Measurements from ENCODE around the gene SLC28A3. TPM values are rescaled to one million over a fixed set of nuclear protein-coding genes. Genes with fewer than 3 reads are reported as not detected.
A peak's percentile ranks its signal among the peaks of the same experiment; 100 is the strongest.

The SLC28A3 gene
- total RNA-seq, 1 experiment from 2014 or later: not detected

DNA sequence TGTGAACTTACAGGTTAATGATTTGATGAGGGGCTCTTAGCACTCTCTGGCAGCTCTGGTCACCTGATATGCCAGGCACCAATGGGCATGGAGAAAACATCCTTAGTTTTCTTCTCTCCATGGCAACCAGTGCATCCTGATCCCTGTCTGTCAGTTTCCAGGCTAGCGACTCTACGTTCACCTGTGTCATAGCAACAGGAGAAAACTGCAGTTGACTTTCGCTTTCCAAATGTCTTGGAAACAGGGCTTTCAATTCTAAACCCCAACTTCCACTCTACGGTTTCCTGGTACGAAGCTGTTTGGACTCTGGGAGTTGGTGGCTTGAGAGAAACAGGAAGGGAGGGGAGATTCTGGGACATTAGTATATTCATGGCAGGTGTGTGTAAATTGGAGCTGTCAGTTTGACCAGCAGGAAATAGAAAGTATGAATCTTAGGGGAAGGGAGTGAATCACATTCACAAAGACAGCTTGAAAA is 74.4 kb downstream of the SLC28A3 start:
- DNase-seq: peak; percentile 69
- no peaks in the 10 kb centered on the region for H3K27me3 ChIP-seq (ENCODE audit: control insufficient read depth, insufficient read depth, low read length)
- no peaks in the 10 kb centered on the region for H3K36me3 ChIP-seq (replicated peaks; ENCODE audit: control insufficient read depth, insufficient read depth, low read length)
- H3K4me3 ChIP-seq (ENCODE audit: insufficient read depth, low read depth, low read length): no peak overlapping the region

DNA sequence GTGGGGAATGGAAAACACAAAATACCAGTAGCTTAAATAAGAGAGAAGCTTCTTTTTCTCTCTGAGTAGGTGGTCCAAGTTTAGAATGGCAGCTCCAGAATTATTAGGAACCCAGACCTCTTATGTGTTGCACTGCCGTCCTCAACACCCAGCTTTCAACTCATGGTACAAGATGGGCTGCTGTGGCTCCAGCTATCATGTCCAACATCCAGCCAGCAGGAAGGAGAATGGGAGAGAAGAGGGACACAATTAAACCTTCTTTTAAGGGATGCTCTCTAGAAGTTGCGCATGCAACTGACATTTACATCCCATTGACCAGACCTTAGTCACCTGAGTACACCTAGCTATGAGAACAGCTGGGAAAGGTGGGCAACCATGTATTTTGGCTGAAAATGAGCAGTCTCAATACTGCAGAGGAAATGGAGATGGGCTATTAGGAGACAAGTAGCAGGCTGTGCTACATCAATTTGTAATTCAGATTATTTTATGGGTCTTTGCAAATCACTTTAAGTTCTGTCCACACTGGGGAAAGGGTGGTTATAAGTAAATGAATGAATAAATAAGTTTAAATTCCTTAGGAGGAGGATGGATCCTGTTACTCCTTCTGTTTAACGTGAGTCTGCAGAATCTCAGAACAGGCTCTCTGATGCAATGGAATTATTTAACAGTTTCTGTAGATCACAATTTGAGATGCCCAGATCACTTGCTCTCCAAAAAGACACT is 76.1 kb downstream of the SLC28A3 start:
- no peaks in the 10 kb centered on the region for H3K27me3 ChIP-seq (ENCODE audit: control insufficient read depth, insufficient read depth, low read length)
- H3K36me3 ChIP-seq (replicated peaks; ENCODE audit: control insufficient read depth, insufficient read depth, low read length): no peaks in the 10 kb centered on the region
- DNase-seq: no peak
- no peak overlapping the region for H3K4me3 ChIP-seq (ENCODE audit: insufficient read depth, low read depth, low read length)

DNA sequence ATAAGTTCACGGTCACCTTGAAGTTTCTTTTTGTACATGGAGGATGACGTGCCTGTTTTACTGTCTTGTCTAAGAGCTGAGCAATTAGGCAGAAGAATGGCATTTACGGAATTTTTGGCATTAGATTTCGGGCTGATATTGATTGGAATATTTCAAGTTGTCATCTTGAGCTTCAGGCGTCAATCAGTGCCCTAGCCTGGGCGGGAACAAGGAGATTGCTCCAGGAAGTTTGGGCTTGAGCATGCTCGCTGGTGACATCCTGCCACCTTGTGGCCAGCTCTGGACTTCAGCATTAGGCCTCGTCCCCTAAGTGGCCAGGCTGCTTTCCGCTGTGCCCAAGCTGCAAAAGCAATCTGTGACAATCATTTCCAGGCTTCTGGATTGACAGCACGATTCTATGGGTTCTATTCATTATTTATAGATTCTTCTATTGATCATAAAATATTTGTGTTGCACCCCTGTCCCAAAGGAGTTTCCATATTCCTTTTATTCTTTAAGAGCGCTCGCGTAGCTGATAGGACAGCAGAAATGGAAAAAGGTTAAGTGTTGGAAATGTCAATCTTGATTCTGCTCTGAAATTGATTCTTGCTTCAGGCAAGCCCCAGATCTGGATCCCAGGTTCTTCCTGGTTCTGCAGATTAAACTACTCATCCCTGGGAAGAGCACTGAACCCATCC is 79.3 kb downstream of the SLC28A3 start:
- Histone ChIP-seq H3K36me3 (replicated peaks; ENCODE audit: control insufficient read depth, insufficient read depth, low read length) (no peaks in the 10 kb centered on the region), H3K27me3 (ENCODE audit: control insufficient read depth, insufficient read depth, low read length) (no peaks in the 10 kb centered on the region), H3K4me3 (ENCODE audit: insufficient read depth, low read depth, low read length) (no peak overlapping the region)
- DNase-seq: peak; percentile 67

DNA sequence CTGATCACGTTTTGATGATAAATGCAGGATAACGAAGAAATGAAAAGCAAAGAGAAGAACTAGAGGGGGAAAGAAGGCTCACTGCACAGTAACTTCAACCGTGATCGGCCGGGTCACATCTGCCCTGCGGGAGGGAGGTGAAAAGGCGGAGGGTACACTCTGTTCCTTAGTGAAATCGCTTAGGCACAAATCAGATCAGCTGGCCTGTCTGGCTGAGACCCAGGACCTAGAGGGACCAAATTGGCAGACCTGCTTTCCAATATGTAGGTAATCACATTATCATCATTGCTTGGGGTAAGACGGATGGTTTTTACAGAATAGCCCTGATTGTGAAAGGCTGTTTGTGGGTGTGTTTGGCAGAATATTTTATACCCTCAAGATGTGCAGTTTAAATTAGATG is 82.2 kb downstream of the SLC28A3 start:
- Histone ChIP-seq H3K4me3 (ENCODE audit: insufficient read depth, low read depth, low read length) (no peak overlapping the region), H3K36me3 (replicated peaks; ENCODE audit: control insufficient read depth, insufficient read depth, low read length) (no peaks in the 10 kb centered on the region), H3K27me3 (ENCODE audit: control insufficient read depth, insufficient read depth, low read length) (no peaks in the 10 kb centered on the region)
- no peak for DNase-seq

DNA sequence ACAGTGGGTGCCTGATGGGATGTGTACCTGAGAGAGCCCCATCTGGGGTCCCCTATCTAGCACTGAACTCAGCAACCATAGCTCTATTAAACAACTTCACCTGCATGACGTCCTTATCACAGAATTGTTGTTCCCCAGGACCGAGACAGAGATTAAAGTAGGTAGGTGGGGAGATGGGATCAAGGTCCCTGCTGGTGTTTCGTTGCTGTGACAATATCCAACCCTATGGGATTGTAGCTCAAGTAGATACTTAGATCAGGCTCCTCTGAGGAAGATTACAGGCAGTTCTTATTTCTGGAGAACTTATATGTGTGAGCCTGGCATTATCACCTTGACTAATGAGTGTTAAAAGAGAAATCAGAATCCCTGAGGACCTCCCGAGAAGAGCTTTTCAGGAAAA is 84.9 kb downstream of the SLC28A3 start:
- H3K36me3 ChIP-seq (replicated peaks; ENCODE audit: control insufficient read depth, insufficient read depth, low read length): no peaks in the 10 kb centered on the region
- no peak for DNase-seq
- no peaks in the 10 kb centered on the region for H3K27me3 ChIP-seq (ENCODE audit: control insufficient read depth, insufficient read depth, low read length)
- H3K4me3 ChIP-seq (ENCODE audit: insufficient read depth, low read depth, low read length): no peak overlapping the region

DNA sequence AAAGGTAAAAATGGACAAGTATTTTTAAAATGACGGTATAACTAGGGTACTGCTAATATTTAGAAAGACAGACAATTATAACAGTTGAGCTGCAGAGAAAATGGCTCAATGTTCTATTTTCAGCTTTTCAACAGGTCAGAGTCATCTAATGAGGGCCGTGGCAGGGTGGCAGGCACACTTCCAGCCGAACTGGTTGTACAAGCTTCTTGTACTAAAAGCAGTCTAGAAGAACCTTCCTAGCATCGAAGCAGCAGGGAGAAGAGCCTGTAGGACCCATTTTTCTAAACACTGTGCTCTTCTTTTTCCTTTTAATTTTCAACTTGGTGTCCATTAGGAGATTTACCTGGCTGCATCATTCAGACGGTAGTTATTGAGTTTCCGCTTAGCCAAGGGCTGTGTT is 85.6 kb downstream of the SLC28A3 start:
- no peak for DNase-seq
- no peaks in the 10 kb centered on the region for H3K27me3 ChIP-seq (ENCODE audit: control insufficient read depth, insufficient read depth, low read length)
- no peak overlapping the region for H3K4me3 ChIP-seq (ENCODE audit: insufficient read depth, low read depth, low read length)
- H3K36me3 ChIP-seq (replicated peaks; ENCODE audit: control insufficient read depth, insufficient read depth, low read length): no peaks in the 10 kb centered on the region

DNA sequence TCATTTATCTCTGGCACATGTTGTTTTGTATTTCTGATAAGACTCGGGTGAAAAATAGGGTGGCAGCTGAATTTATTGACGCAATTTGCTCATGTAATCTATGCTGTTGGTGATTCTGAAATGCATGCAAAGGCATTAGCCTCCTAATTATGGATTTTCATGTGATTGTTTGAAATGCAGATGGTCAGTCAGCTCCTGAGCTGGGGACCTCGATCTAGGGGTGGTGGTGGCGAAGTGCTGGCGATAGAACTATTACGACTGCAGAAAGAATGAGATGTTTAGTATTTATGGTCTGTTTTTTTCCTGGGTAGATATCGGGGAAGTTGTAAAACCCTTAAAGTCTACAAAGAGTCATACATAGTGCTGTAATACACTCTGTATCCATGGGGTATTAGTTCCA is 88.6 kb downstream of the SLC28A3 start:
- DNase-seq: no peak
- no peaks in the 10 kb centered on the region for H3K36me3 ChIP-seq (replicated peaks; ENCODE audit: control insufficient read depth, insufficient read depth, low read length)
- no peak overlapping the region for H3K4me3 ChIP-seq (ENCODE audit: insufficient read depth, low read depth, low read length)
- no peaks in the 10 kb centered on the region for H3K27me3 ChIP-seq (ENCODE audit: control insufficient read depth, insufficient read depth, low read length)

DNA sequence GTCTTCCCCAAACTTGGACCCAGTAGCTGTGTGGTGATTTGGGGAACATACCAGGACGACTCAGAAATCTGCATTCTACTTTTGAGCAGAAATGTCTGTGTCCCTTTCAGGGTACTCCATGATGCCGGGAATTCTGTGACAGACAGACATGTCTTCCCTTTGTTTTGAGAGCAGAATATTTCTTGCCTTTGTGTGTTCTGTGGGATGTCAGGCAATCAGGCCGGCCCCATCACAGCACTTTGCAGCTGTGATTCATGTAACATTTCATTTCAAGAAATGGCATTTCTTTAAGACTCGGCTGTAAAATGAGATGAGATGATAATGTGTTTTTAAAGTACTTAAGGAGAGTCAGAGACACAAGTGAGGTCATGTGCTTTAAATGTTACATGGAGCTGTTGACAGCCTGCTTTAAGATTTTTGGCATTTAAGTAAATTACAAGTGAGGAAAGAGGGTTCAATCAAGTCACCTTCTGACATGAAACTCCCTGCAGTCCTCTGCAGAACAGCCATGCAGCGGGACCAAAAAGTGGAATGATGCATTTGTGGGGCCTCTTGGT is 98.7 kb downstream of the SLC28A3 start:
- no peak for DNase-seq
- Histone ChIP-seq H3K36me3 (replicated peaks; ENCODE audit: control insufficient read depth, insufficient read depth, low read length) (no peaks in the 10 kb centered on the region), H3K27me3 (ENCODE audit: control insufficient read depth, insufficient read depth, low read length) (no peaks in the 10 kb centered on the region), H3K4me3 (ENCODE audit: insufficient read depth, low read depth, low read length) (no peak overlapping the region)

DNA sequence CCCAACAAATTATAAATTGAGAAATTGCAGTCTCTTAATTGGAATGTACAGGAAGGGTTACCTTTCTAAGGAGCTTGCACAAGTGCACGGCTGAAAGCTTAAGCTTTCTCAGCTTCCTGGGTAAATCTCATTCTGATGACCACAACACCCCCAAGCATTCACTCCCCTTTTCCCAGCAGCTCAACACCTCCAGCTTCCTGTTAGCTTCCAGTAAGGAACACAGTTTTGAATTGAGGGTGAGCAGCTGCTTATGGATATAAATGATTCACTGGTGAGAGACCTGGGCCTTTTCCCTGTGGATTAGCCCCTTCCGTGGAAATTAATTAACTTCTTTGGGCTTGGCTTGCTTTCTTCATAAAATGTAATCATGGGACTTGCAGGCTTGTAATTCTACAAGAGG is 101.2 kb downstream of the SLC28A3 start:
- no peak for DNase-seq
- H3K4me3 ChIP-seq (ENCODE audit: insufficient read depth, low read depth, low read length): no peak overlapping the region
- H3K27me3 ChIP-seq (ENCODE audit: control insufficient read depth, insufficient read depth, low read length): no peaks in the 10 kb centered on the region
- H3K36me3 ChIP-seq (replicated peaks; ENCODE audit: control insufficient read depth, insufficient read depth, low read length): no peaks in the 10 kb centered on the region

DNA sequence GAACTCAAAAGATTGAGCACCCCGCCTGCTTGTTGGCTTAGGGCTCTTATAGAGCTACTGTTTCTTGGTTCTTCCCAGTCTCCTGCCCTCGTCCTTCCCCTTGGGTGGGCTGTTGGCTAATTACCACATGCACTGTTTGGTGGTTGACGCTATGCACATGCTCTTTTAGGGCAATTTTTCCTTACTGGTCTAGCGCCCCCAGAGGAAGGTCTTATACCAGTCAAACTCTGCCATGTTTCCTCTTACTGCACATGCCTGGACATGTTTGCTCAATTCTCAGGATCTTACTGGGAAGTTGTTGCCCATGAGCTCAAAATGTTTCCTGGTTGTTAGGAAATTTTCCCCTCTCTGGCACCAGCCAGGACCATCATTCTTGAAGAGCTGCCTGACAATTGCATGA is 101.9 kb downstream of the SLC28A3 start:
- no peak overlapping the region for H3K4me3 ChIP-seq (ENCODE audit: insufficient read depth, low read depth, low read length)
- DNase-seq: no peak
- H3K27me3 ChIP-seq (ENCODE audit: control insufficient read depth, insufficient read depth, low read length): no peaks in the 10 kb centered on the region
- H3K36me3 ChIP-seq (replicated peaks; ENCODE audit: control insufficient read depth, insufficient read depth, low read length): no peaks in the 10 kb centered on the region

DNA sequence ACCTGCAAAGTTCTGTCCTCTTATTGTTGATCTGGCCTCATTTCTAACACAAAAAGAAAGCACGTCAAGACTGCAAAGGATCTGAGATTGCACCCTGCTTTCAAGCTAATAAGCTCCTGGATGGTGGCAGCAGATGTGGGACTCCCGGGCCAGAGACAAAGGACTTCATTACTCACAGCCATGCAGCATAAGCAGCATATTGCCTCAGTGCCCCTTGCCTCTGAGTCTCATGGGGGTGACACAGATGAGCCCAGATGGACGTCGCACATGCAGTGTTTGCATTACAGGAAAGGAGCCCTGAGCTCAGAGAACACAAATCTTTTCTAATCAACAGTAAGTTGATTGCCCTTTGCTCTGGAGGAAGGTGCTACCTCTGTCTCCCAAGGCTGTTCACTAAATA is 105.0 kb downstream of the SLC28A3 start:
- Histone ChIP-seq H3K36me3 (replicated peaks; ENCODE audit: control insufficient read depth, insufficient read depth, low read length) (no peaks in the 10 kb centered on the region), H3K4me3 (ENCODE audit: insufficient read depth, low read depth, low read length) (no peak overlapping the region), H3K27me3 (ENCODE audit: control insufficient read depth, insufficient read depth, low read length) (no peaks in the 10 kb centered on the region)
- DNase-seq: no peak

DNA sequence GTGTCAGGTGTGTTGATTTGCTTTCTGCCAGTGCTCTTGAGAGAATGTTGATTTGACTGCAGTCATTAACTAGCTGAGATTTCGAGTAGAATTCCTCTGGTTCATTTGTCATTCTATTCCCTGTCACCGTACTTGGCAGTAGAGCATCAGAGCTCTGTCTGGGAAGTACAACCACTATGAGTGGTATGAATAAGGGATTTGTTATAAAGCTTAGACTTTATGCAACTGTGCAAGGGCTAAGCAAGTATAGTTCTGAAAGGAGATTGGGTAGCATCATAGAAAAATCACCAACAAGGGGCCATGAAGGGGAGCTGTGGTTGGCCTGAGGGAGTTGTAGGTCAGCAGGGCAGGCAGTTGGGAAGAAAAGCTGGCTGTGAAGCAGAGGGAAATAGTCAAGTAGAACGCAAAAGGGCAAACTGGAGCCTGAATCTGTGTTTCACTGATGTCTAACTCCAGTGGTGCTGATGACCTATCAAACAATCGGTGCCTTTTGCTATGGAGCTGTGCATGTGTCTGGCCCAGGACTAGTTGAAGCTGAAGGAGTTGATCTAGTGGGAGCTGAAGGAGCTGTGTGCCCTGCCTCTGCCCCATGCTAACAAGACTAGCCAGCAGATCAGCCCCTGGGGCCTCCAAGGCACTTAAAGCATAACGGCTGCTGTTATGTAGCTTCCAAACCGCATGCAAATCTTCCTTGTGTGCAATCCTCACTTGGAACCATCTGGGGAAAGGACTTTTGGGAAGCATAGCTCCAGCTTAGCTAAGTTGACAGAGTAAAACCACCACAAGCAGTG is 110.0 kb downstream of the SLC28A3 start:
- H3K4me3 ChIP-seq (ENCODE audit: insufficient read depth, low read depth, low read length): no peak overlapping the region
- no peaks in the 10 kb centered on the region for H3K27me3 ChIP-seq (ENCODE audit: control insufficient read depth, insufficient read depth, low read length)
- no peak for DNase-seq
- no peaks in the 10 kb centered on the region for H3K36me3 ChIP-seq (replicated peaks; ENCODE audit: control insufficient read depth, insufficient read depth, low read length)

DNA sequence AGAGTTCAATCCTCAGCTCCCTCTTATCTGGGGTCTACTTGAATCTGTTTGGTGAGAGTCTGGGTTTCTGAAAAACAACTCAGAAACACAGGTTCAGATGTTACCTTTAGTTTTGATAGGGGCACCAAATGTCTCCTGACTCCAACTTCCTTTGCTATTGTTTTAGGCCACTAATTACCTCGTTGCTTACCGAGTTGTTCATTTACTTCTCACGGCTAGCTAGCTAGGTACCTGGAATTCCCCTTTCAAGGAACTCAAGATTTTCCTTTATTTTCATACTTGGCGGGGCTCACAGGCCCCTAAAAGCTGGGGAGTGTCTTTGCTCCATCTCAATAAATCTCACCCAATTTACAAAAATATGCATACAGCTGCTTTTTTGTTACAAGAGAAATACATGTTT is 111.4 kb downstream of the SLC28A3 start:
- Histone ChIP-seq H3K36me3 (replicated peaks; ENCODE audit: control insufficient read depth, insufficient read depth, low read length) (no peaks in the 10 kb centered on the region), H3K27me3 (ENCODE audit: control insufficient read depth, insufficient read depth, low read length) (no peaks in the 10 kb centered on the region), H3K4me3 (ENCODE audit: insufficient read depth, low read depth, low read length) (no peak overlapping the region)
- DNase-seq: no peak

DNA sequence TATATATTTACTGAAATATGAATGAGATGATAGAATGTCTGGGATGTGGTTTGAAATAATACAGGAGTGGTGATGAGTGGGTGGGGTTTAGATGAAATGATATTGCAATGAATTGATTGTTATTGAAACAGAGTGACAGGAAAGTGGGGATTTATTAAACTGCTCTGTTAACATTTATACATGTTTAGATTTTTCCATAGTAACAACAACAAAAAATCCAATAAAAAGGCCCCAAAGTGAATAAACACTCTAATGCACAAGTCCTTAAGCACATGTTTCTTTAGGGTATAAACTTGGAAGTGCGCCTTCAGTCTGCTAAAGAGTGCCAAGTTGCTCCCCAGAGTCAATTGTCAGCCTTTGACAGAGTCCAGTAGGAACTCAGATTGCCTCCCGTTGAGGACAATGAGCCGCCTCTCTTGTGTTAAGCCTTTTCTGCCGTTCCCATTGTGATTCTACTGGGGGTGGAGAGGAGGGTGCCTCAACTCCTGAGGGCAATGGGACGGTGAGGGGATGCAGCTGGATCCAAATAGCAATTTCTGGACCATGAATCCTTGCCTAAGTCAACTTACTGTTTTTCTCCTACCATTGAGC is 112.3 kb downstream of the SLC28A3 start:
- Histone ChIP-seq H3K27me3 (ENCODE audit: control insufficient read depth, insufficient read depth, low read length) (no peaks in the 10 kb centered on the region), H3K36me3 (replicated peaks; ENCODE audit: control insufficient read depth, insufficient read depth, low read length) (no peaks in the 10 kb centered on the region), H3K4me3 (ENCODE audit: insufficient read depth, low read depth, low read length) (no peak overlapping the region)
- peak; percentile 44 for DNase-seq

Data from H7 (cell line).